Activated naive CD4-positive, alpha-beta T cell treated with anti-CD3 and anti-CD28 coated beads, Interleukin-2, amount 50 U/mL, for 24 hours (primary cell): ENCODE data around the gene ARMC5.
"Not testable (repeated sequence)": the region's sequence is repeated elsewhere in the genome, so short reads cannot be mapped to it uniquely, and the experiment has no call there.

Experiments
- H3K27ac Mint-ChIP-seq: one replicate; pipeline ENCODE4 v1.8.0; 2021; ENCODE audit warnings: mild to moderate bottlenecking, mixed read lengths
- H3K27me3 Mint-ChIP-seq: one replicate; pipeline ENCODE4 v1.8.0; 2021; ENCODE audit warnings: mixed read lengths
- H3K36me3 Mint-ChIP-seq: one replicate; pipeline ENCODE4 v1.8.0; 2021; ENCODE audit warnings: mixed read lengths
- H3K4me1 Mint-ChIP-seq: one replicate; pipeline ENCODE4 v1.8.0; 2021; ENCODE audit warnings: mixed read lengths
- H3K4me3 Mint-ChIP-seq: one replicate; pipeline ENCODE4 v1.8.0; 2021; ENCODE audit warnings: mild to moderate bottlenecking, mixed read lengths
- H3K9me3 Mint-ChIP-seq: one replicate; pipeline ENCODE4 v1.8.0; 2021; ENCODE audit warnings: mixed read lengths

Gene ARMC5

GRCh38 chr16:31477220-31478216 lies 18.2 kb downstream of the ARMC5 start:
- Mint-ChIP-seq H3K4me1 (peaks cover 17% of the 10 kb centered on the region), H3K36me3 (no peaks in the 10 kb centered on the region), H3K27me3 (peaks cover 7% of the 10 kb centered on the region), H3K9me3 (no peaks in the 10 kb centered on the region), H3K27ac (peak overlapping the region; percentile 14), H3K4me3 (peak overlapping the region; percentile 72)

GRCh38 chr16:31478956-31479355 lies 19.7 kb downstream of the ARMC5 start:
- Mint-ChIP-seq H3K27me3 (no peaks in the 10 kb centered on the region), H3K4me1 (peaks cover 14% of the 10 kb centered on the region), H3K27ac (no peak overlapping the region), H3K36me3 (no peaks in the 10 kb centered on the region), H3K4me3 (no peak overlapping the region), H3K9me3 (no peaks in the 10 kb centered on the region)

GRCh38 chr16:31479751-31480150 lies 20.4 kb downstream of the ARMC5 start:
- Mint-ChIP-seq H3K9me3 (no peaks in the 10 kb centered on the region), H3K27me3 (no peaks in the 10 kb centered on the region), H3K4me3 (no peak overlapping the region), H3K36me3 (no peaks in the 10 kb centered on the region), H3K4me1 (peaks cover 14% of the 10 kb centered on the region), H3K27ac (peak overlapping the region; percentile 30)

GRCh38 chr16:31480851-31481536 lies 21.7 kb downstream of the ARMC5 start:
- no peaks in the 10 kb centered on the region for H3K36me3 Mint-ChIP-seq
- H3K27ac Mint-ChIP-seq = no peak overlapping the region
- no peak overlapping the region for H3K4me3 Mint-ChIP-seq
- H3K4me1 Mint-ChIP-seq = peaks cover 16% of the 10 kb centered on the region
- H3K27me3 Mint-ChIP-seq = no peaks in the 10 kb centered on the region
- no peaks in the 10 kb centered on the region for H3K9me3 Mint-ChIP-seq

- no peaks in the 10 kb centered on the region for H3K27me3 Mint-ChIP-seq
- H3K4me3 Mint-ChIP-seq = no peak within 1 kb of the TSS
- no peaks in the 10 kb centered on the region for H3K9me3 Mint-ChIP-seq
- H3K27ac Mint-ChIP-seq = no peak within 1 kb of the TSS
- no peaks in the 10 kb centered on the region for H3K36me3 Mint-ChIP-seq
- H3K4me1 Mint-ChIP-seq = peaks cover 16% of the 10 kb centered on the region
Measured at GRCh38 chr16:31483081-31483480, 23.8 kb downstream of the ARMC5 start, which contains the start of gene SLC5A2. SLC5A2 (plus strand) TSS chr16:31483123; CDS start chr16:31483137, 14 bp downstream.

GRCh38 chr16:31484048-31484447 lies 24.7 kb downstream of the ARMC5 start:
- H3K4me1 Mint-ChIP-seq = peaks cover 13% of the 10 kb centered on the region
- H3K27ac Mint-ChIP-seq, H3K36me3 Mint-ChIP-seq: not testable (repeated sequence)

GRCh38 chr16:31484491-31485171 lies 25.3 kb downstream of the ARMC5 start:
- Mint-ChIP-seq H3K27me3 (no peaks in the 10 kb centered on the region), H3K9me3 (no peaks in the 10 kb centered on the region), H3K36me3 (no peaks in the 10 kb centered on the region), H3K27ac (no peak overlapping the region), H3K4me3 (no peak overlapping the region), H3K4me1 (peaks cover 13% of the 10 kb centered on the region)

More at GRCh38 chr16:31484048-31484447, 24.7 kb downstream of the ARMC5 start:
- not testable (repeated sequence) for H3K4me3 Mint-ChIP-seq, H3K9me3 Mint-ChIP-seq, H3K27me3 Mint-ChIP-seq

GRCh38 chr16:31485571-31485970 lies 26.3 kb downstream of the ARMC5 start:
- H3K36me3 Mint-ChIP-seq = no peaks in the 10 kb centered on the region
- H3K4me3 Mint-ChIP-seq = no peak overlapping the region
- peaks cover 13% of the 10 kb centered on the region for H3K4me1 Mint-ChIP-seq
- no peaks in the 10 kb centered on the region for H3K9me3 Mint-ChIP-seq
- H3K27me3 Mint-ChIP-seq = no peaks in the 10 kb centered on the region
- H3K27ac Mint-ChIP-seq = no peak overlapping the region

GRCh38 chr16:31486045-31486444 lies 26.7 kb downstream of the ARMC5 start:
- Mint-ChIP-seq H3K4me1 (peaks cover 13% of the 10 kb centered on the region), H3K36me3 (no peaks in the 10 kb centered on the region), H3K9me3 (no peaks in the 10 kb centered on the region), H3K27me3 (no peaks in the 10 kb centered on the region), H3K4me3 (peak overlapping the region; percentile 90), H3K27ac (no peak overlapping the region)

- H3K9me3 Mint-ChIP-seq = no peaks in the 10 kb centered on the region
- no peak overlapping the region for H3K27ac Mint-ChIP-seq
- peak overlapping the region; percentile 90 for H3K4me3 Mint-ChIP-seq
- H3K27me3 Mint-ChIP-seq = no peaks in the 10 kb centered on the region
- no peaks in the 10 kb centered on the region for H3K36me3 Mint-ChIP-seq
- peaks cover 13% of the 10 kb centered on the region for H3K4me1 Mint-ChIP-seq
Measured at GRCh38 chr16:31487071-31487719, 27.9 kb downstream of the ARMC5 start.

- Mint-ChIP-seq H3K4me1 (peaks cover 13% of the 10 kb centered on the region), H3K36me3 (no peaks in the 10 kb centered on the region), H3K27me3 (no peaks in the 10 kb centered on the region), H3K4me3 (peak overlapping the region; percentile 90), H3K27ac (no peak overlapping the region), H3K9me3 (no peaks in the 10 kb centered on the region)
Measured at GRCh38 chr16:31487720-31488467, 28.6 kb downstream of the ARMC5 start.

- peak overlapping the region; percentile 30 for H3K4me3 Mint-ChIP-seq
- no peaks in the 10 kb centered on the region for H3K27me3 Mint-ChIP-seq
- H3K9me3 Mint-ChIP-seq = no peaks in the 10 kb centered on the region
- H3K36me3 Mint-ChIP-seq = no peaks in the 10 kb centered on the region
- no peak overlapping the region for H3K27ac Mint-ChIP-seq
- H3K4me1 Mint-ChIP-seq = peaks cover 13% of the 10 kb centered on the region
Measured at GRCh38 chr16:31488468-31489297, 29.4 kb downstream of the ARMC5 start.

GRCh38 chr16:31489298-31489564 lies 29.9 kb downstream of the ARMC5 start:
- Mint-ChIP-seq H3K27ac (no peak overlapping the region), H3K4me1 (peaks cover 13% of the 10 kb centered on the region), H3K27me3 (no peaks in the 10 kb centered on the region), H3K4me3 (no peak overlapping the region), H3K9me3 (no peaks in the 10 kb centered on the region), H3K36me3 (no peaks in the 10 kb centered on the region)
